Endothelial cell of umbilical vein (primary cell): ENCODE measurements around the gene BCL7A. TPM values are rescaled to one million over a fixed set of nuclear protein-coding genes. Genes with fewer than 3 reads are reported as not detected.

ENCODE experiments used
- BruUV-seq: library from RNA; stranded (reverse); fragments of 400-500 nt; replicated peaks from 2 replicates; lab custom pipeline; 2021; lab: Mats Ljungman, UMichigan
- CTCF ChIA-PET: fragments of 300-600, 350-600 bp; sonication (Branson Sonifier 250); formaldehyde crosslinking; loops from one replicate; lab custom pipeline; 2021; ENCODE audit warnings: antibody characterized with exemption, inconsistent platforms; lab: Charles Lee
- POLR2A ChIA-PET: fragments of 300-600, 350-600 bp; sonication (Branson Sonifier 250); formaldehyde crosslinking; loops from one replicate; lab custom pipeline; 2021; ENCODE audit warnings: antibody characterized with exemption, inconsistent platforms; lab: Charles Lee
- DNase-seq: peaks from one replicate; pipeline ENCODE4 v3.0.0-alpha.2; 2011; ENCODE audit warnings: low read depth, low spot score
- FAIRE-seq: peaks from 2 replicates; lab custom pipeline; 2011; peaks lifted over from hg19 to GRCh38; lab: Jason Lieb, UNC
- H2AFZ ChIP-seq: 2 replicates; pipeline ENCODE4 v1.6.0; 2012; ENCODE audit warnings: low read depth, low read length, control low read depth, inconsistent platforms
- H3K27ac ChIP-seq: 2 replicates; pipeline ENCODE4 v1.5.1; 2011; ENCODE audit warnings: low read depth, mild to moderate bottlenecking, control low read depth, low read length, moderate library complexity; ENCODE audit not compliant: insufficient read depth
- H3K27me3 ChIP-seq, 2 experiments: 2 replicates each; pipeline versions ENCODE4 v1.6.0 to v1.6.1; 2011; ENCODE audit warnings: low read length in 2 of 2, mixed read lengths in 1 of 2; ENCODE audit not compliant: control insufficient read depth in 2 of 2, insufficient read depth in 2 of 2
- H3K36me3 ChIP-seq, 2 experiments: 2 replicates in 1 of 2; 3 replicates in 1 of 2; pipeline ENCODE4 v1.5.1; 2011; ENCODE audit warnings: low read length in 2 of 2, mild to moderate bottlenecking in 1 of 2, moderate library complexity in 1 of 2; ENCODE audit not compliant: control insufficient read depth in 2 of 2, insufficient read depth in 2 of 2; ENCODE audit errors: extremely low read depth in 1 of 2
- H3K4me1 ChIP-seq: 3 replicates; pipeline ENCODE4 v1.5.1; 2011; ENCODE audit warnings: mild to moderate bottlenecking, low read length; ENCODE audit not compliant: control insufficient read depth, insufficient read depth; ENCODE audit errors: extremely low read depth
- H3K4me2 ChIP-seq: 2 replicates; pipeline ENCODE4 v1.6.1; 2011; ENCODE audit warnings: low read length, control low read depth, mixed read lengths; ENCODE audit not compliant: insufficient read depth
- H3K4me3 ChIP-seq, 3 experiments: fragments of 200-600 bp in 1 of 3; sonication (generic), shearing (Covaris generic) in 1 of 3; replicated peaks in 1 of 3; 2 replicates each; pipeline ENCODE4 v1.5.1; 2011 to 2016; ENCODE audit warnings: control low read depth in 3 of 3, low read length in 3 of 3, mild to moderate bottlenecking in 2 of 3, inconsistent platforms in 1 of 3, low read depth in 1 of 3, moderate library complexity in 1 of 3; ENCODE audit not compliant: insufficient read depth in 1 of 3
- H3K79me2 ChIP-seq: 2 replicates; pipeline ENCODE4 v1.6.0; 2012; ENCODE audit warnings: low read length, inconsistent platforms; ENCODE audit not compliant: control insufficient read depth, insufficient read depth
- H3K9ac ChIP-seq: replicated peaks from 2 replicates; pipeline ENCODE3; 2011; ENCODE audit warnings: low read length, control low read depth; ENCODE audit not compliant: insufficient read depth; ENCODE audit errors: extremely low read depth
- H3K9me1 ChIP-seq: replicated peaks from 3 replicates; pipeline ENCODE4 v1.6.0; 2011; ENCODE audit warnings: mild to moderate bottlenecking, low read length; ENCODE audit not compliant: control insufficient read depth, insufficient read depth; ENCODE audit errors: extremely low read depth
- H3K9me3 ChIP-seq: replicated peaks from 2 replicates; pipeline ENCODE4 v1.5.1; 2012; ENCODE audit warnings: low read length, inconsistent platforms; ENCODE audit not compliant: control insufficient read depth, insufficient read depth
- H4K20me1 ChIP-seq: replicated peaks from 2 replicates; pipeline ENCODE3; 2011; ENCODE audit warnings: mild to moderate bottlenecking, low read length; ENCODE audit not compliant: control insufficient read depth, insufficient read depth; ENCODE audit errors: extremely low read depth
- EZH2 ChIP-seq: IDR thresholded peaks from 2 replicates; pipeline ENCODE4 v1.6.1; 2012; ENCODE audit warnings: borderline replicate concordance, low read depth, mild to moderate bottlenecking, moderate library complexity, low read length, inconsistent platforms; ENCODE audit not compliant: severe bottlenecking
- FOS ChIP-seq: IDR thresholded peaks from 2 replicates; pipeline ENCODE4 v1.6.1; 2011; ENCODE audit warnings: mild to moderate bottlenecking, low read length, moderate library complexity, borderline replicate concordance; ENCODE audit not compliant: insufficient read depth
- GATA2 ChIP-seq: IDR thresholded peaks from 2 replicates; pipeline ENCODE4 v1.7.0; 2011; ENCODE audit warnings: low read depth, mild to moderate bottlenecking, moderate library complexity, mixed read lengths, low read length; ENCODE audit not compliant: insufficient read length, insufficient read depth
- JUN ChIP-seq: IDR thresholded peaks from 2 replicates; pipeline ENCODE4 v1.6.1; 2011; ENCODE audit warnings: borderline replicate concordance, low read depth; ENCODE audit not compliant: insufficient read length, insufficient read depth
- MYC ChIP-seq: IDR thresholded peaks from one replicate; pipeline ENCODE4 v1.6.1; 2011; ENCODE audit warnings: mild to moderate bottlenecking, low read depth, low read length
- POLR2A ChIP-seq: IDR thresholded peaks from 2 replicates; pipeline ENCODE4 v1.6.1; 2012; ENCODE audit warnings: low read depth, mild to moderate bottlenecking, control low read depth, low read length
- POLR2AphosphoS5 ChIP-seq: IDR thresholded peaks from 2 replicates; pipeline ENCODE4 v1.6.1; 2012; ENCODE audit warnings: low read depth, mild to moderate bottlenecking, control low read depth, low read length, moderate library complexity; ENCODE audit not compliant: insufficient read depth
- dilution Hi-C: fragments of 300-500 bp; cut with MboI; formaldehyde crosslinking; loops from one replicate; pipeline ENCODE4 v1.15.0; 2019; ENCODE audit warnings: low sequenced_read_pairs; ENCODE audit not compliant: extremely low pct_ligation_motif_present
- intact Hi-C: fragments of 100-400 bp; cut with micrococcal nuclease; formaldehyde crosslinking; loops from one replicate; pipeline ENCODE4 v1.10.0; 2022
- polyA plus RNA-seq, 4 experiments: library from polyadenylated mRNA; depleted of rRNA in 3 of 4; stranded (reverse) in 3 of 4; unstranded in 1 of 4; fragments of >200 nt; gene quantifications; 2 replicates each; pipeline versions ENCODE4 v1.2.1 to v1.2.3, GENCODE V29; 2011 to 2012; ENCODE audit warnings: missing spikeins in 1 of 4
- total RNA-seq: library from RNA; stranded (reverse); gene quantifications from 2 replicates; pipeline ENCODE4 v1.2.3, GENCODE V29; 2021
- TF ChIP-seq, protein P1 (sequence below): IDR thresholded peaks from 2 replicates; pipeline ENCODE4 v1.6.1; 2011; ENCODE audit not compliant: insufficient read depth, insufficient read length
- TF ChIP-seq, protein P2 (sequence below), 2 donors: IDR thresholded peaks; 1 replicate in 1 of 2; 2 replicates in 1 of 2; pipeline ENCODE4 v1.5.1; 2011; ENCODE audit warnings: low read length in 2 of 2, mild to moderate bottlenecking in 2 of 2, moderate library complexity in 2 of 2, control low read depth in 1 of 2, inconsistent platforms in 1 of 2, low read depth in 1 of 2; ENCODE audit not compliant: insufficient read depth in 1 of 2; ENCODE audit errors: extremely low read depth in 1 of 2

The BCL7A gene
- total and polyA plus RNA-seq, 2 donors (not counting 3 experiments of a cell fraction or from before 2014, with no cell fraction given): 9.7 to 11.1 TPM

DNA sequence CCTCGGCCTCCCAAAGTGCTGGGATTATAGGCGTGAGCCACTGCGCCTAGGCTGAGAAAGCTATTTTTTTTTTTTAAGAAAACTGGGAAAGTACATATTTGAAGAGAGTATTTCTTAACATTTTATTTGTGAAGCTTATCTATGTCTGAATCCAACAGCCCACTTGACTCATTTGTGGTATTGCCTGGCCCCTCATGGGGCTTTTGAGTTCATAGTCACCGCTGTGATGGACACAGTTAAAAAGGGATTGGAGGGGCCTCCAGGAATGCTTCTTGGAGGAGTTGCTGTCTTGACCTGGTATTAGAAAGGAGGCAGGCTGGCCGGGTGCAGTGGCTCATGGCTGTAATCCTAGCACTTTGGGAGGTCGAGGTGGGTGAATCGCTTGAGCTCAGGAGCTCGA, 26.5 kb downstream of the BCL7A start:
- POLR2A ChIA-PET: no interaction called here
- DNase-seq (no peak), FAIRE-seq (no peak)

More for the DNA sequence above, 26.5 kb downstream of the BCL7A start:
- no peaks in the 10 kb centered on the region for H3K27me3 ChIP-seq
- H3K4me2 ChIP-seq: no peak overlapping the region
- no peaks in the 10 kb centered on the region for H4K20me1 ChIP-seq
- intact Hi-C loops (no loop called here), dilution Hi-C loops (no loop called here)
- CTCF ChIA-PET: interaction anchor here (0.7 kb wide), 1 partner anchor 16 kb away, joined by 3 read pairs; no protein-coding TSS in a partner anchor
- H3K27ac ChIP-seq: no peak overlapping the region
- TF ChIP-seq, protein P1, sequence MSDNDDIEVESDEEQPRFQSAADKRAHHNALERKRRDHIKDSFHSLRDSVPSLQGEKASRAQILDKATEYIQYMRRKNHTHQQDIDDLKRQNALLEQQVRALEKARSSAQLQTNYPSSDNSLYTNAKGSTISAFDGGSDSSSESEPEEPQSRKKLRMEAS: no peak
- TF ChIP-seq POLR2A (no peak), JUN (no peak), MYC (no peak), EZH2 (no peak), POLR2AphosphoS5 (no peak), FOS (no peak), GATA2 (no peak)
- TF ChIP-seq, protein P2, sequence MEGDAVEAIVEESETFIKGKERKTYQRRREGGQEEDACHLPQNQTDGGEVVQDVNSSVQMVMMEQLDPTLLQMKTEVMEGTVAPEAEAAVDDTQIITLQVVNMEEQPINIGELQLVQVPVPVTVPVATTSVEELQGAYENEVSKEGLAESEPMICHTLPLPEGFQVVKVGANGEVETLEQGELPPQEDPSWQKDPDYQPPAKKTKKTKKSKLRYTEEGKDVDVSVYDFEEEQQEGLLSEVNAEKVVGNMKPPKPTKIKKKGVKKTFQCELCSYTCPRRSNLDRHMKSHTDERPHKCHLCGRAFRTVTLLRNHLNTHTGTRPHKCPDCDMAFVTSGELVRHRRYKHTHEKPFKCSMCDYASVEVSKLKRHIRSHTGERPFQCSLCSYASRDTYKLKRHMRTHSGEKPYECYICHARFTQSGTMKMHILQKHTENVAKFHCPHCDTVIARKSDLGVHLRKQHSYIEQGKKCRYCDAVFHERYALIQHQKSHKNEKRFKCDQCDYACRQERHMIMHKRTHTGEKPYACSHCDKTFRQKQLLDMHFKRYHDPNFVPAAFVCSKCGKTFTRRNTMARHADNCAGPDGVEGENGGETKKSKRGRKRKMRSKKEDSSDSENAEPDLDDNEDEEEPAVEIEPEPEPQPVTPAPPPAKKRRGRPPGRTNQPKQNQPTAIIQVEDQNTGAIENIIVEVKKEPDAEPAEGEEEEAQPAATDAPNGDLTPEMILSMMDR (IDR thresholded peaks at IDR 0.05; ENCODE audit: extremely low read depth in 1 of 2, insufficient read depth in 1 of 2, low read depth in 1 of 2, low read length in 2 of 2): no peak
- H3K9me1 ChIP-seq: no peaks in the 10 kb centered on the region
- no peaks in the 10 kb centered on the region for H3K79me2 ChIP-seq
- BruUV-seq: no TSS peak
- H3K9me3 ChIP-seq: no peaks in the 10 kb centered on the region
- no peaks in the 10 kb centered on the region for H3K4me1 ChIP-seq
- peaks cover 0 to 4% of the 10 kb centered on the region in 2 experiments for H3K36me3 ChIP-seq
- no peak overlapping the region for H3K9ac ChIP-seq
- H2AFZ ChIP-seq: no peak overlapping the region
- H3K4me3 ChIP-seq: no peak overlapping the region
